Left lung (tissue), 10 donors: Measurements from ENCODE around the gene SACS. TPM values are rescaled to one million over a fixed set of nuclear protein-coding genes. Genes with fewer than 3 reads are reported as not detected.

Experiments used
- ATAC-seq: fragments of 200-7000 bp; cut with Tn5 transposase; one replicate; pipeline ENCODE4 v1.9.1; 2020; ENCODE audit warnings: moderate library complexity
- DNase-seq, 4 donors: peaks; one replicate each; pipeline ENCODE4 v3.0.0-alpha.2; 2013 to 2020
- H3K27ac ChIP-seq, 2 donors: fragments of 200-600 bp; sonication (generic) in 1 of 2; one replicate each; pipeline versions ENCODE4 v1.5.0 to v1.8.0; 2020 to 2021
- H3K27me3 ChIP-seq, 2 donors: fragments of 200-600 bp; sonication (generic) in 1 of 2; one replicate each; pipeline versions ENCODE4 v1.5.0 to v1.8.0; 2020 to 2021
- H3K36me3 ChIP-seq, 2 donors: fragments of 200-600 bp; sonication (generic) in 1 of 2; one replicate each; pipeline versions ENCODE4 v1.5.0 to v1.8.0; 2020 to 2021
- H3K4me1 ChIP-seq, 2 donors: fragments of 200-600 bp; one replicate each; pipeline ENCODE4 v1.8.0; 2021
- H3K4me3 ChIP-seq, 2 donors: fragments of 200-600 bp; sonication (generic) in 1 of 2; one replicate each; pipeline versions ENCODE4 v1.5.0 to v1.8.0; 2020 to 2021; ENCODE audit warnings: mild to moderate bottlenecking in 1 of 2
- H3K9me3 ChIP-seq, 2 donors: fragments of 200-600 bp; sonication (generic) in 1 of 2; one replicate each; pipeline versions ENCODE4 v1.5.0 to v1.8.0; 2020 to 2021
- CTCF ChIP-seq, 2 donors: fragments of 200-600 bp; sonication (generic) in 1 of 2; IDR thresholded peaks; one replicate each; pipeline versions ENCODE4 v1.5.0 to v1.8.0; 2021; ENCODE audit warnings: antibody characterized with exemption in 2 of 2
- intact Hi-C, 2 donors: fragments of 100-400 bp; cut with DNase I; formaldehyde crosslinking; loops; one replicate each; pipeline versions ENCODE4 v1.11.2 to v1.14.2; 2022
- polyA plus RNA-seq, 6 donors: library from polyadenylated mRNA; unstranded; fragments of 120-200 nt; gene quantifications; one replicate each; pipeline ENCODE4 v1.2.1, GENCODE V29; 2013; ENCODE audit not compliant: insufficient read length in 6 of 6
- total RNA-seq, 2 donors: library from RNA; stranded (reverse); fragmentation: NEBNext Ultra II Directional; extraction: Animal tissue kit (Norgen Biotek cat#: 25700); gene quantifications; one replicate each; pipeline ENCODE4 v1.2.1, GENCODE V29; 2021
- donor health status: DM: no; HTN: yes; CAD: no.
- donor health status: DM: no; HTN: no; CAD: no.

The SACS gene
- total and polyA plus RNA-seq, 8 donors = 10.9 to 18.7 (median 15.9) TPM

- Histone ChIP-seq H3K4me1 (peaks cover 6 to 10% of the 10 kb centered on the region in 2 donors), H3K27me3 (peaks cover 0 to 14% of the 10 kb centered on the region in 2 donors), H3K4me3 (no peak overlapping the region), H3K36me3 (no peaks in the 10 kb centered on the region), H3K9me3 (no peaks in the 10 kb centered on the region), H3K27ac (peak overlapping the region in 1 of 2 donors; percentile 30)
- ATAC-seq (peak; percentile 10), DNase-seq (no peak)
- TF ChIP-seq CTCF (IDR thresholded peaks at IDR 0.05) = no peak
- intact Hi-C loops = no loop called here
Observed at GRCh38 chr13:23427881-23428528, 5.5 kb downstream of the SACS start.

DNA sequence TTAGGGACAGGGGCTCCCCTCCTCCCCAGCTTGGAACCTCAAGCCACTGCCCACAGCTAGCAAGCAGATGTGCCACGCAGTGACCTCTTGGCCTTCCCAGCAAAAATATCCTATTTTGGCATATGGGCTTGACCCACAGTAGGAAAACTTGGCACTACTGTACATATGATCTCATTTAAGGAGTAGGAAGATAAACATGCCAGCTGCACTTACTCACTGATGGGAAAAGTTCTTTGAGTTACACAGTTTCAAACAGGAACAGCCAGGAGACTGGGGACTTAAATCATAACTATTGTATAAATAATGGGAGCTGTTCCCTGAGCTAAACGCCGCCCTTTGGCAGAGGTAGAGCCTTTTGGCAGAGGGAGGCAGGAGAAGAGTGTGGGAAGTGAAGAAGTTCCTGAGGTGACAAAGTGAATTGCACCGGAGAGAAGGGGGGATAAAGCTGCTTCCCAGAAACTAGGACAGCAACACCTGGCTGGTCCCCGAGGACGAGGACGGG, 6.1 kb downstream of the SACS start:
- TF ChIP-seq CTCF (IDR thresholded peaks at IDR 0.05) = no peak
- H3K27me3 ChIP-seq = peaks cover 0 to 8% of the 10 kb centered on the region in 2 donors
- H3K27ac ChIP-seq = peak overlapping the region in 1 of 2 donors; percentile 30
- ATAC-seq (peak; percentile 87), DNase-seq (peak in 1 of 4 donors; percentile 55)
- peaks cover 6 to 10% of the 10 kb centered on the region in 2 donors for H3K4me1 ChIP-seq
- intact Hi-C loops = no loop called here
- no peaks in the 10 kb centered on the region for H3K9me3 ChIP-seq
- H3K4me3 ChIP-seq = no peak overlapping the region
- H3K36me3 ChIP-seq = no peaks in the 10 kb centered on the region

DNA sequence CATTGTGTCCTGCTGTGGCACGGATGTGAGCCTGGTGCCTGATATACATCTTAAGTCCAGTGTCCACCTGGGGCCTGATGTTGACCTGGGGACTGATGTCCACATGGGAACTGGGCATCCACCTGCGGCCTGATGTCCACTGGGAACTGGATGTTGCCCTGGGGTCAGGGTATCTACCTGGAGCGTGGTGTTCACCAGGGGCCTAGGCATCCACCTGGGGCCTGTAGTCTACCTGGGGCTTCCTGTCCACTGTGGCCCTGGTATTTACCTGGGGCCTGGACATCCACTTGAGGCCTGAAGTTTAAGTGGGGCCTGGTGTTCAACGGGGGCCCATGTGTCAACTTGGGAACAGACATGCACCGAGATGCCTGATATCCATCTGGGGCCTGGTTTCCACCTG, 11.9 kb downstream of the SACS start:
- H3K27me3 ChIP-seq = no peaks in the 10 kb centered on the region
- ATAC-seq (no peak), DNase-seq (no peak)
- H3K4me3 ChIP-seq = no peak overlapping the region
- H3K4me1 ChIP-seq = no peaks in the 10 kb centered on the region
- H3K27ac ChIP-seq = no peak overlapping the region
- intact Hi-C loops = no loop called here
- no peaks in the 10 kb centered on the region for H3K9me3 ChIP-seq
- TF ChIP-seq CTCF (IDR thresholded peaks at IDR 0.05) = no peak
- no peaks in the 10 kb centered on the region for H3K36me3 ChIP-seq

DNA sequence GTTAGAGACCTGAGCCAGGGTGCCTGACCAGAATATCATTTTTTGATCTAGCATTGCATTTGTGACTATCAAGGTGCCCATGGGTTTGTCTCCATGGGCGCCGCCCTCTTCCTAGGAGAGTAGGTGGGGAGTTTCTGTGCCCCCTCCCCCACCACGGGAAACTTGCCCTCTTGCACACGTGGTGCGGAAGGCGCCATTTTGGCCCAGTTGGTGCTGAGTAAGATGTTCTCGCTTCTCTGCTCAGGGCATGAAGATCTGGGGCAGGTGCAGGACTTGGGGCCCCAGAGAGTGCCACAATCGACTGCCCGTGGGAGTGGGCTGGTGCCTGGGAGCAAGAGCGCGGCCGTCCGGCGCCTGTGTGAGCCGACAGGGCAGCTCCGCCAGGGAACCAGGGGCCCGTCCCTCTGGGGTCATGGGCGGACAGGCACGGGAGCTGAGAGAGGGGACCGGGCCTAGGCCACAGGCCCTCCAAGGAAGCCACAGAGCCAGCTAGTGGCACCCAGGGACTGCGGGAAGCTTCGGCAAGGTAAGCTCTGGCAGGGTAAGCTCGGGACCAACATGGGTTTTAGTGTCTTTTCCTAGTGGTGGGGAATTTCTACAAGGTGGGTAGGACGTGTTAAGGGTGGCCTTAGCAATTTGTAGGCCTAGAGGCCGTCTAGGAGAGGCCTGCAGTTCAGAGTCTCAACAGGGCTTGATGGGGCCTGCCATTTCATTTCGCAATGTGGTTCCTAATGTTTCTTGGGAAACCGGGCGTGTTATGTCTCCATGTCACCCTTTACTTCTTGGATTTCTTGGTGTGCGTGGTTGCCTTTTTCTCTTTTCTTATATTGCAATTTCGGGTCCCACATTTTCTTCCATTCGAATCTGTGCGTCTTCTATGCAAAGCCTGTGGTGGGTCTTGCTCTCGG, 14.5 kb downstream of the SACS start:
- Histone ChIP-seq H3K27ac (no peak overlapping the region), H3K4me1 (no peaks in the 10 kb centered on the region), H3K36me3 (no peaks in the 10 kb centered on the region), H3K27me3 (no peaks in the 10 kb centered on the region), H3K9me3 (no peaks in the 10 kb centered on the region), H3K4me3 (no peak overlapping the region)
- DNase-seq (no peak), ATAC-seq (no peak)
- intact Hi-C loops = no loop called here
- no peak for TF ChIP-seq CTCF (IDR thresholded peaks at IDR 0.05)

GRCh38 chr13:23414682-23415081, 18.8 kb downstream of the SACS start:
- no peak overlapping the region for H3K4me3 ChIP-seq
- no peaks in the 10 kb centered on the region for H3K4me1 ChIP-seq
- no peaks in the 10 kb centered on the region for H3K9me3 ChIP-seq
- DNase-seq (no peak), ATAC-seq (no peak)
- TF ChIP-seq CTCF (IDR thresholded peaks at IDR 0.05) = no peak
- no peaks in the 10 kb centered on the region for H3K27me3 ChIP-seq
- no peaks in the 10 kb centered on the region for H3K36me3 ChIP-seq
- intact Hi-C loops = no loop called here
- no peak overlapping the region for H3K27ac ChIP-seq
